C4-2B (cell line): ENCODE data around the gene ADD2.

ENCODE experiments used
- H3K27ac ChIP-seq: fragments of 450-650 bp; 2 replicates; pipeline ENCODE4 v1.5.1; 2017
- CTCF ChIP-seq: fragments of 450-650 bp; conservative IDR thresholded peaks from 2 replicates; pipeline ENCODE4 v1.5.1; 2017; ENCODE audit warnings: mild to moderate bottlenecking
- ZFX ChIP-seq: fragments of 450-650 bp; IDR thresholded peaks from 2 replicates; pipeline ENCODE4 v1.6.1; 2017

The ADD2 gene

GRCh38 chr2:70646420-70646818 is 121.6 kb downstream of the ADD2 start:
- TF ChIP-seq CTCF (no peak), ZFX (no peak)

GRCh38 chr2:70645733-70646419 is 122.1 kb downstream of the ADD2 start:
- no peak overlapping the region for H3K27ac ChIP-seq
- peak; percentile 41 for TF ChIP-seq CTCF
- TF ChIP-seq ZFX: no peak

More at GRCh38 chr2:70646420-70646818, 121.6 kb downstream of the ADD2 start:
- no peak overlapping the region for H3K27ac ChIP-seq

DNA sequence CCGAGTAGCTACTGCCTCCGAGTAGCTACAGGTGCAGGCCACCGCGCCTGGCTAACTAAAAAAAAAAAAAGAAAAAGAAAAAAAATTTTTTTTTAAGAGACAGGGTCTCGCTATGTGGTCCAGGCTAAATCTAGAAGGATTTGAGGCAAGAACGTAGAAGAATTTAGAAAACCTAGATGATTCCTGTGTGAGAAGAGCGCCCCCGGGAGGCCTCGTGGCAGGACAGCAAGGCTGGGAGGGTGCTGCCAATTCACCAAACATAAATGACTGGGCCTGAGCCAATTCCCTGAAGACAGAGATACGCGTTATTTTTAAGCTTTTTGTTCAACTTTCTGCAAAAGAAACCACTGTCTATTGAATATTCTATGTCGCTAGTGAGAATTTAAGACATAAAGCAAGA is 124.3 kb downstream of the ADD2 start:
- no peak overlapping the region for H3K27ac ChIP-seq
- TF ChIP-seq CTCF (peak; percentile 59), ZFX (no peak)

GRCh38 chr2:70641263-70641784 is 126.7 kb downstream of the ADD2 start:
- TF ChIP-seq CTCF (no peak), ZFX (no peak)
- no peak overlapping the region for H3K27ac ChIP-seq

DNA sequence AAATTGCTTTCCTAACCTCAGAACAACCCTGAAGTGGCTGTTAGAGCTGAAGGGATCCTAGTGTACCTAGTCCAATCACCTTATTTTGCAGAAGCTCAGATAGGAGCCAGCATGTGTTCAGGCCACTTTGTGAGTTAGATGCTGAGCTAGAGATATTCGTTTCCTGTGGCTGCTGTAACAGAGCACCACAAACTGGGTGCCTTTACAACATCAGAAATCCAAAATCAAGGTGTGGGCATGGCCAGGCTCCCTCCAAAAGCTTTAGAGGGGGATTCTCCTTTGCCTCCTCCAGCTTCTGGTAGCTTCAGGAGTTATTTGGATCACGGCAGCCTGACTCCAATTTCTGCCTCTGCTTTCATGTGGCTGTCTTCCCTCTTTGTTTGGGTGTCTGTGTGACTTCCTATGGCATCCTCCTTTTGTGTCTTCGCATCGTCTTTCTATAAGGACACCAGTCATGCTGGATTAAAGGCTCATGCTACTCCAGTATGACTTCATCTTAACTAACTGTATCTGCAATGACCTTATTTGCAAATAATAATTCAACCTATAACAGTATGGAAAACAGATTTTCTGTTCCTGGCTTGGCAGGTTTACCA is 128.1 kb downstream of the ADD2 start:
- no peak overlapping the region for H3K27ac ChIP-seq
- TF ChIP-seq ZFX: no peak
- no peak for TF ChIP-seq CTCF

DNA sequence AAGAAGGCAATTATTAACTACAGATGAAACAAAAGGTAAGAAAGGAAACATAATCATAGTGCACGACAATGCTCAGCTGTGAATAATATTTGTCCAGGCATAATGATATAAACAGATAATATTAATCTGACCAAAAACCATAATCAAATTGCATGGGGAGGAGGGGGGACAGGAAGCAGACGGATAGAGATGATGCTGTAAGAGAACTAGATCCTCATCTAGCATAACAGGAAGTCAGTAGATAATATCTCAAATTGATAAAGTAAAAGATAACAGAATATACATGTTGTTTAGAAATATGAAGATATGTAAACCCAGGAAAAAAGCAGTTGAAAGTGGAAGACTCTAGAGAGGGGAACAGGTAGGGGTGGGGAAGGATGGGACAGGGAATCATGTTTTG is 129.4 kb downstream of the ADD2 start:
- H3K27ac ChIP-seq: no peak overlapping the region
- no peak for TF ChIP-seq CTCF
- no peak for TF ChIP-seq ZFX

GRCh38 chr2:70633508-70633907 is 134.5 kb downstream of the ADD2 start:
- TF ChIP-seq CTCF (no peak), ZFX (no peak)
- H3K27ac ChIP-seq: no peak overlapping the region
